ENCODE results near the gene AACS.

DNA sequence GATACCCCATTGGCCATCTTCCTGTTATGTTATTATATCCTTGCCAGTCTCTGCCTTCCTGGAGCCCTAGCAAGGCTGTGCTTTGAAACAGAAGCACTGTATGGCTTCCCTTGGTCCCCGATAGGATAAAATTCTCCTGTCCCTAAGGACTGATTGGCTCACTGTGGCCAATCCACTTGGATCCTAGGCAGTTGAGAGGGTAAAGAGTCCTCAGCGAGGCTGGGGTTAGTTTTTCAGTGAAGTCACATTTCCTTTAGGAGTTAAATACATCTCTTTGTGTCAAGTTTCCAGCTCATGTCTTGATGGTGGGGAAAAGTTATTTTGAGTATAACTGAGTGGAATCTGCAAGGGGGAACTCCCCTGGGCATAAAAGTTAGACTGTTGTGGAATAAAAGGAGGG lies 7.3 kb downstream of the AACS start:
- no peak for TF ChIP-seq EZH2 (IDR thresholded peaks at IDR 0.05; ENCODE audit: low read depth)
- TF ChIP-seq, protein P1, sequence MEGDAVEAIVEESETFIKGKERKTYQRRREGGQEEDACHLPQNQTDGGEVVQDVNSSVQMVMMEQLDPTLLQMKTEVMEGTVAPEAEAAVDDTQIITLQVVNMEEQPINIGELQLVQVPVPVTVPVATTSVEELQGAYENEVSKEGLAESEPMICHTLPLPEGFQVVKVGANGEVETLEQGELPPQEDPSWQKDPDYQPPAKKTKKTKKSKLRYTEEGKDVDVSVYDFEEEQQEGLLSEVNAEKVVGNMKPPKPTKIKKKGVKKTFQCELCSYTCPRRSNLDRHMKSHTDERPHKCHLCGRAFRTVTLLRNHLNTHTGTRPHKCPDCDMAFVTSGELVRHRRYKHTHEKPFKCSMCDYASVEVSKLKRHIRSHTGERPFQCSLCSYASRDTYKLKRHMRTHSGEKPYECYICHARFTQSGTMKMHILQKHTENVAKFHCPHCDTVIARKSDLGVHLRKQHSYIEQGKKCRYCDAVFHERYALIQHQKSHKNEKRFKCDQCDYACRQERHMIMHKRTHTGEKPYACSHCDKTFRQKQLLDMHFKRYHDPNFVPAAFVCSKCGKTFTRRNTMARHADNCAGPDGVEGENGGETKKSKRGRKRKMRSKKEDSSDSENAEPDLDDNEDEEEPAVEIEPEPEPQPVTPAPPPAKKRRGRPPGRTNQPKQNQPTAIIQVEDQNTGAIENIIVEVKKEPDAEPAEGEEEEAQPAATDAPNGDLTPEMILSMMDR (conservative IDR thresholded peaks at IDR 0.05) = no peak
